ENCODE data around the gene FAM98C.
"Not testable (repeated sequence)": the region's sequence is repeated elsewhere in the genome, so short reads cannot be mapped to it uniquely, and the experiment has no call there.

The FAM98C gene

DNA sequence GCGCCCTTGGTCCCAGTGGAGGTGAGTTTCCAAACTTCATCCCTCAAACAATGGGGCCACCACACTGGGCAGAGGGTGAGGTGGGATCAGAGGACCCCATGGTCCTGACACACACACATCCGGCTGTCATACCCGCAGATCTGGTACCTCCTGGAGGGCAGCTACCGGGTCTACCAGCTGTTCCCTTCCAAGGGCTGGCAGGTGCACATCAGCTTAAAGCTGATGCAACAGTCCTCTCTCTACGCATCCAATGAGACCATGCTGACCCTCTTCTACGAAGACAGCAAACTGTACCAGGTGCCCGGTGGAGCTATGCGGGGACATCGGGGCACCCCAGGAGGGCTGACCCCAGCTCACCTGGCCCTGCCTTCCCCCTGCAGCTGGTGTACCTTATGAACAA, 42.5 kb upstream of the FAM98C start:
- TF ChIP-seq CTCF (IDR thresholded peaks at IDR 0.05; ENCODE audit: poor library complexity, severe bottlenecking): no peak
- H3K36me3 ChIP-seq (ENCODE audit: low read depth): no peaks in the 10 kb centered on the region
- H3K4me3 ChIP-seq (ENCODE audit: severe bottlenecking): no peak overlapping the region
- ATAC-seq (ENCODE audit: low read depth) (no peak), DNase-seq (ENCODE audit: low spot score) (no peak)
- no peaks in the 10 kb centered on the region for H3K4me1 ChIP-seq (ENCODE audit: insufficient read depth, poor library complexity, severe bottlenecking)
- no peaks in the 10 kb centered on the region for H3K9me3 ChIP-seq (ENCODE audit: severe bottlenecking)
- no peak overlapping the region for H3K27ac ChIP-seq (ENCODE audit: poor library complexity, severe bottlenecking)
- H3K27me3 ChIP-seq (ENCODE audit: insufficient read depth, poor library complexity, severe bottlenecking): peaks cover 33% of the 10 kb centered on the region

GRCh38 chr19:38360839-38361631, 41.9 kb upstream of the FAM98C start:
- H3K27me3 ChIP-seq (ENCODE audit: insufficient read depth, poor library complexity, severe bottlenecking): peaks cover 33% of the 10 kb centered on the region
- no peak overlapping the region for H3K27ac ChIP-seq (ENCODE audit: poor library complexity, severe bottlenecking)
- no peak; the same call in 1 of the 3 replicates for ATAC-seq (ENCODE audit: low read depth)
- TF ChIP-seq CTCF (IDR thresholded peaks at IDR 0.05; ENCODE audit: poor library complexity, severe bottlenecking): no peak
- no peaks in the 10 kb centered on the region for H3K9me3 ChIP-seq (ENCODE audit: severe bottlenecking)
- no peaks in the 10 kb centered on the region for H3K4me1 ChIP-seq (ENCODE audit: insufficient read depth, poor library complexity, severe bottlenecking)
- DNase-seq (ENCODE audit: low spot score): no peak
- H3K4me3 ChIP-seq (ENCODE audit: severe bottlenecking): peak overlapping the region; percentile 55
- H3K36me3 ChIP-seq (ENCODE audit: low read depth): no peaks in the 10 kb centered on the region

GRCh38 chr19:38361633-38362075, 41.2 kb upstream of the FAM98C start:
- peaks cover 33% of the 10 kb centered on the region for H3K27me3 ChIP-seq (ENCODE audit: insufficient read depth, poor library complexity, severe bottlenecking)
- ATAC-seq (ENCODE audit: low read depth) (peak; percentile 83), DNase-seq (ENCODE audit: low spot score) (peak; percentile 93)
- H3K36me3 ChIP-seq (ENCODE audit: low read depth): no peaks in the 10 kb centered on the region
- H3K4me3 ChIP-seq (ENCODE audit: severe bottlenecking): peak overlapping the region; percentile 55
- TF ChIP-seq CTCF (IDR thresholded peaks at IDR 0.05; ENCODE audit: poor library complexity, severe bottlenecking): no peak
- no peaks in the 10 kb centered on the region for H3K4me1 ChIP-seq (ENCODE audit: insufficient read depth, poor library complexity, severe bottlenecking)
- H3K27ac ChIP-seq (ENCODE audit: poor library complexity, severe bottlenecking): peak overlapping the region; percentile 51
- H3K9me3 ChIP-seq (ENCODE audit: severe bottlenecking): no peaks in the 10 kb centered on the region

- Histone ChIP-seq H3K27ac (ENCODE audit: poor library complexity, severe bottlenecking) (peak overlapping the region; percentile 51), H3K4me1 (ENCODE audit: insufficient read depth, poor library complexity, severe bottlenecking) (no peaks in the 10 kb centered on the region), H3K27me3 (ENCODE audit: insufficient read depth, poor library complexity, severe bottlenecking) (peaks cover 33% of the 10 kb centered on the region), H3K36me3 (ENCODE audit: low read depth) (no peaks in the 10 kb centered on the region), H3K4me3 (ENCODE audit: severe bottlenecking) (peak overlapping the region; percentile 55), H3K9me3 (ENCODE audit: severe bottlenecking) (no peaks in the 10 kb centered on the region)
- peak; percentile 91 for DNase-seq (ENCODE audit: low spot score)
- no peak for TF ChIP-seq CTCF (IDR thresholded peaks at IDR 0.05; ENCODE audit: poor library complexity, severe bottlenecking)
- ATAC-seq (ENCODE audit: low read depth): peak; percentile 70
Measured at GRCh38 chr19:38362076-38362945, 40.6 kb upstream of the FAM98C start.

DNA sequence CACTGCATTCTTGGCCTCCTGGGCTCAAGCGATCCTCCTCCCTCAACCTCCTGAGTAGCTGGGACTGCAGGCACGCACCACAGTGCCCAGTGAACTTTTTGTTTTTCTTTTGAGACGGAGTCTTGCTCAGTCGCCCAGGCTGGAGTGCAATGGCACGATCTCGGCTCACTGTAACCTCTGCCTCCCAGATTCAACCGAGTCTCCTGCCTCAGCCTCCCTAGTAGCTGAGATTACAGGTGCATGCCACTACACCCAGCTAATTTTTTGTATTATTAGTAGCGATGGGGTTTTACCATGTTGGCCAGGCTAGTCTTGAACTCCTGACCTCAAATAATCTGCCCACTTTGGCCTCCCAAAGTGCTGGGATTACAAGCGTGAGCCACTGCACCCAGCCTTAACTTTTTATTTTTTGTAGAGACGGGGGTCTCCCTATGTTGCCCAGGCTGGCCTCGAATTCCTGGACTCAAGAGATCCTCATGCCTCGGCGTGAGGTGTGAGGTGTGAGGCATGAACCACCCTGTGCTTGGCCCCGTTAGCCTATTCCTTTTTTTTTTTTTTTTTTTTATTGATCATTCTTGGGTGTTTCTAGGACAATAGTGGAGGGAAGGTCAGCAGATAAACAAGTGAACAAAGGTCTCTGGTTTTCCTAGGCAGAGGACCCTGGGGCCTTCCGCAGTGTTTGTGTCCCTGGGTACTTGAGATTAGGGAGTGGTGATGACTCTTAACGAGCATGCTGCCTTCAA, 39.8 kb upstream of the FAM98C start:
- H3K27ac ChIP-seq (ENCODE audit: poor library complexity, severe bottlenecking): peak overlapping the region; percentile 51
- peaks cover 32% of the 10 kb centered on the region for H3K27me3 ChIP-seq (ENCODE audit: insufficient read depth, poor library complexity, severe bottlenecking)
- H3K4me3 ChIP-seq (ENCODE audit: severe bottlenecking); H3K4me1 ChIP-seq (ENCODE audit: insufficient read depth, poor library complexity, severe bottlenecking); DNase-seq (ENCODE audit: low spot score); ATAC-seq (ENCODE audit: low read depth); H3K9me3 ChIP-seq (ENCODE audit: severe bottlenecking); H3K36me3 ChIP-seq (ENCODE audit: low read depth): not testable (repeated sequence)
